Mesothelial cell of epicardium (in vitro differentiated cells): ENCODE data around the gene THRB. TPM values are rescaled to one million over a fixed set of nuclear protein-coding genes. Genes with fewer than 3 reads are reported as not detected.

Experiments used
- DNase-seq, 2 experiments: peaks; one replicate each; pipeline ENCODE4 v3.0.0; 2021; ENCODE audit warnings: low spot score in 2 of 2; ENCODE audit not compliant: unreplicated experiment in 2 of 2
- H3K27ac Mint-ChIP-seq: 2 replicates; pipeline ENCODE4 v1.8.0; 2021; ENCODE audit warnings: mixed read lengths
- H3K27me3 Mint-ChIP-seq: 2 replicates; pipeline ENCODE4 v1.8.0; 2021; ENCODE audit warnings: low read depth, mixed read lengths
- H3K36me3 Mint-ChIP-seq: 2 replicates; pipeline ENCODE4 v1.8.0; 2021; ENCODE audit warnings: mixed read lengths
- H3K4me1 Mint-ChIP-seq: 2 replicates; pipeline ENCODE4 v1.8.0; 2021; ENCODE audit warnings: mixed read lengths
- H3K4me3 Mint-ChIP-seq: 2 replicates; pipeline ENCODE4 v1.8.0; 2021; ENCODE audit warnings: mild to moderate bottlenecking, moderate library complexity, mixed read lengths
- H3K9me3 Mint-ChIP-seq: 2 replicates; pipeline ENCODE4 v1.8.0; 2021; ENCODE audit warnings: mixed read lengths
- total RNA-seq: library from RNA; stranded (reverse); gene quantifications from 3 replicates; pipeline ENCODE4 v1.2.1, GENCODE V29; 2021
- TF ChIP-seq, protein P1 (sequence below): fragments of 200-600 bp; sonication (generic); IDR thresholded peaks from one replicate; pipeline ENCODE4 v1.5.0; 2021; ENCODE audit warnings: antibody characterized with exemption; ENCODE audit not compliant: unreplicated experiment

THRB gene
- total RNA-seq, 1 donor from 2014 or later, result 3.4 TPM

DNA sequence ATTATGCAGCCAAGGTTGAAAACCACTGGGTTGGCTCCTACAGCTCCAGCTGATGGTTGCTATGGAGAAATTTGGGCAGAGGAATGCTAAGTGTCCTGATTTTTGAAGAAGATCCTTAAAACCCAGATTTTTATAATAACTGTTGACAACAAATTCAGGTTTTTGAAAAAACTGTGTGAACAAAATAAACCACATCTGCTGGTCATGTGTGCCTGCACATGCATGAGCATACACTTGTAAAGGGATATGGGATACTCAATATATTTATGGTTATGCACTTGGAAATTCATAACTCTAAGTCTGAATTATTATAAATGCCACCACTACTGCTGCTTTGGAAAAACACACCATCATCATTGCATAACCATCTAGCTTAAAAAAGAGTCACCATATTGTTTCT, 133.7 kb downstream of the THRB start:
- Mint-ChIP-seq H3K27ac (no peak overlapping the region), H3K4me1 (peaks cover 12% of the 10 kb centered on the region), H3K27me3 (no peaks in the 10 kb centered on the region), H3K9me3 (no peaks in the 10 kb centered on the region), H3K4me3 (no peak overlapping the region), H3K36me3 (no peaks in the 10 kb centered on the region)
- no peak for DNase-seq
- TF ChIP-seq, protein P1, sequence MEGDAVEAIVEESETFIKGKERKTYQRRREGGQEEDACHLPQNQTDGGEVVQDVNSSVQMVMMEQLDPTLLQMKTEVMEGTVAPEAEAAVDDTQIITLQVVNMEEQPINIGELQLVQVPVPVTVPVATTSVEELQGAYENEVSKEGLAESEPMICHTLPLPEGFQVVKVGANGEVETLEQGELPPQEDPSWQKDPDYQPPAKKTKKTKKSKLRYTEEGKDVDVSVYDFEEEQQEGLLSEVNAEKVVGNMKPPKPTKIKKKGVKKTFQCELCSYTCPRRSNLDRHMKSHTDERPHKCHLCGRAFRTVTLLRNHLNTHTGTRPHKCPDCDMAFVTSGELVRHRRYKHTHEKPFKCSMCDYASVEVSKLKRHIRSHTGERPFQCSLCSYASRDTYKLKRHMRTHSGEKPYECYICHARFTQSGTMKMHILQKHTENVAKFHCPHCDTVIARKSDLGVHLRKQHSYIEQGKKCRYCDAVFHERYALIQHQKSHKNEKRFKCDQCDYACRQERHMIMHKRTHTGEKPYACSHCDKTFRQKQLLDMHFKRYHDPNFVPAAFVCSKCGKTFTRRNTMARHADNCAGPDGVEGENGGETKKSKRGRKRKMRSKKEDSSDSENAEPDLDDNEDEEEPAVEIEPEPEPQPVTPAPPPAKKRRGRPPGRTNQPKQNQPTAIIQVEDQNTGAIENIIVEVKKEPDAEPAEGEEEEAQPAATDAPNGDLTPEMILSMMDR, result no peak

DNA sequence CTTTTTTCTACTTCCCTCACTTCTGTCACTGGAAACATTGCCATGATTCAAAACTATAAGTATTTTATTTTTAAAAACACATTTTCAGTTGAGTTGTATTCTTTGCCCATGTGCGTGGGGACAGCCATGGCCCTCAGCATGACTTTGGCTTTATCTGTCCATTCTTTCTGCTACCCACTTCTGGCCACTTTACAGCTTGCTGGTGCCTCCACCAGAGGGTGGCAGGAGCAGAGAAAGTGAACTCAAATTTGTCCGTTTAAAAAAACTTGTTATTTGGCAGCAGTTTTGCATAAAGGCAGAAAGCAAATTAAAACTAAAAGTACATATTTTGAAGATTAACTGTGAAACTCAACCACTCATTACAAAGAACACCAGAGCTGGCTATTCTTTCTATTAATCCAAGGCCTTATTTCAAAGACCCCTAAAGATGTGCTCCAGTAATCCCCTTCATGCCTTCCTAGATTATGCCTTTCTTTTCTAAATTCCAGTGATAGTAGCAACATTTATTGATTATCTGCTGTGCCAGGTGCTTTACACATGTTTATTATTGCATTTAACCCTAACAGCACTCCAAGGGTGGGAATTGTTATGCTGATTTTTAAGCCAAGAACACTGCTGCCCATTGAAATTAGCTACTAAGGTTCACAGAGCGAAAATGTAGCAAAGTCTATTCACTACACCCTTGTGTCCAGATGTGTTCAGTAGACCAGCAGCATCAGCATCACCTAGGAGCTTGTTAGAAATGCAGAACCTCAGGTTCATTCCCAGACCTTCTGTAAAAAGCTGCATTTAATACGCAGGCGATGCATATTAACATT, 134.8 kb downstream of the THRB start:
- Mint-ChIP-seq H3K9me3 (peaks cover 7% of the 10 kb centered on the region), H3K27ac (no peak overlapping the region), H3K27me3 (no peaks in the 10 kb centered on the region), H3K4me3 (no peak overlapping the region), H3K4me1 (peaks cover 4% of the 10 kb centered on the region), H3K36me3 (no peaks in the 10 kb centered on the region)
- no peak for DNase-seq
- TF ChIP-seq, protein P1, result no peak

DNA sequence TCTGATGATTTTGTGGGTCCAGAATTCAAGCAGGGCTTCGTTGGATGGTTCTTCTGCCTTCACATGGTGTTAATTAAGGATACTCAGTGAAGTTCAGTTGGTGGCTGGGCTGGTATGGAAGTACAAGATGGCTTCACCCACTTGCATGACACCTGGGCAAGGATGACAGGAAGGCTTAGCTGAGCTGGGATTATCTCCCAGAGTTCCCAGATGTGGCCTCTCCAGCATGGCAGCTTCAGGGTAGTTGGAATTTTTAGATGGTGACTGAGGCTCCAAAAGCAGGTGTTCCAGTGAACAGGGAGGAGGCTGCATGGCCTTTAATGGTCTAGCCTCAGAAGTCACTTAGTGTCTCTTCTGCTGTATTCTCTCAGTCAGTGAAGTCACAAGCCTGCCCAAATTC, 135.5 kb downstream of the THRB start:
- H3K27me3 Mint-ChIP-seq, result no peaks in the 10 kb centered on the region
- peaks cover 13% of the 10 kb centered on the region for H3K9me3 Mint-ChIP-seq
- no peak overlapping the region for H3K4me3 Mint-ChIP-seq
- H3K27ac Mint-ChIP-seq, result no peak overlapping the region
- H3K4me1 Mint-ChIP-seq, result peaks cover 4% of the 10 kb centered on the region
- DNase-seq, result no peak
- TF ChIP-seq, protein P1, result no peak
- peaks cover 3% of the 10 kb centered on the region for H3K36me3 Mint-ChIP-seq

DNA sequence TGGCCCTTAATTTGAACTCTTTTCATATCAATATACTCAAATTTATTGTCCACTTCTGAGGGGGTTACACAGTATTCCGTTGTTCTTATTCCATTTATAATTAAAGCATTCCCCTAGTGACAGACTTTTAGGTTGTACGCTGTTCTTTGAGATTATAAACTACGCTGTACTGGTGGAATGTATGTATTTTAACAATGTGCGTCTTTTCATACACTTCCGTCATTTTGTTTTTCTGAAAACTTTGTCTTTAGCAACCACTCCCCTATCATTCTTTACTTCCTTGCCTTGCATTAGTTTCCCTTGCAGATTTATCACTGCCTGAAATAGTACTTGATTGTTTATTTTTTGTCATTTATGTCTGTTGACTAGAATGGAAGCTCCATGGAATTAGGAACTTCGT, 137.0 kb downstream of the THRB start:
- DNase-seq, result no peak
- Mint-ChIP-seq H3K36me3 (peaks cover 3% of the 10 kb centered on the region), H3K27ac (no peak overlapping the region), H3K4me3 (no peak overlapping the region), H3K9me3 (peaks cover 13% of the 10 kb centered on the region), H3K4me1 (peaks cover 6% of the 10 kb centered on the region), H3K27me3 (no peaks in the 10 kb centered on the region)
- TF ChIP-seq, protein P1, result no peak

DNA sequence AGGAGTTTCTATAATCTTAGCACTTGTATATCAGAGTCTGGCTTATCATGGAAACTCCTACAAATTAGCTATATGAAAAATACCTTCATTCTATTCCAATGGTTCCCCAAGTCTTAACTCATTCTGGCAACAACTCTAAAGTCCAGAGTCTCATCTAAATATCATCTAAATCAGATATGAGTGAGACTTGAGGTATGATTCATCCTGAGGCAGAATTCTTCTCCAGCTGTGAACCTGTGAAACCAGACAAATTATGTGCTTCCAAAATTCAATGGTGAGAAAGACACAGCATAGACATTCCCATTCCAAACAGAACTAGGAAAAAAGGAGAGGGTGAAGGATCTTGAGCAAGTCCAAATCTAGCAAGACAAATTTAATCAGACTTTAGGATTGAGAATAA, 138.8 kb downstream of the THRB start:
- Mint-ChIP-seq H3K27me3 (no peaks in the 10 kb centered on the region), H3K4me1 (peaks cover 15% of the 10 kb centered on the region), H3K27ac (no peak overlapping the region), H3K9me3 (peaks cover 13% of the 10 kb centered on the region), H3K36me3 (peaks cover 3% of the 10 kb centered on the region), H3K4me3 (no peak overlapping the region)
- TF ChIP-seq, protein P1, result no peak
- DNase-seq, result no peak
